DOHH2 (cell line): ENCODE data around the gene CREM.

Experiments used
- H3F3A ChIP-seq: fragments of 200-600 bp; sonication (generic), shearing (Covaris generic); 2 replicates; pipeline ENCODE4 v1.6.0; 2016; ENCODE audit warnings: antibody characterized with exemption, mild to moderate bottlenecking; ENCODE audit not compliant: control insufficient read depth, insufficient read depth
- H3K27ac ChIP-seq: fragments of 200-600 bp; sonication (generic); 2 replicates; pipeline ENCODE4 v1.5.1; 2014; ENCODE audit warnings: low read depth, mild to moderate bottlenecking, low read length, moderate library complexity
- H3K27me3 ChIP-seq: fragments of 200-600 bp; sonication (generic); 2 replicates; pipeline ENCODE4 v1.6.1; 2014; ENCODE audit warnings: mild to moderate bottlenecking, low read length, mixed read lengths; ENCODE audit not compliant: control insufficient read depth
- H3K36me3 ChIP-seq: fragments of 200-600 bp; sonication (generic); 2 replicates; pipeline ENCODE4 v1.6.1; 2014; ENCODE audit warnings: mild to moderate bottlenecking, low read length, moderate library complexity, mixed read lengths; ENCODE audit not compliant: control insufficient read depth
- H3K4me1 ChIP-seq: fragments of 200-600 bp; sonication (generic); 2 replicates; pipeline ENCODE4 v1.6.1; 2014; ENCODE audit warnings: mild to moderate bottlenecking, low read length, mixed read lengths; ENCODE audit not compliant: control insufficient read depth
- H3K4me2 ChIP-seq: fragments of 200-600 bp; sonication (generic); 2 replicates; pipeline ENCODE4 v1.6.0; 2014; ENCODE audit warnings: mild to moderate bottlenecking, low read length, moderate library complexity
- H3K4me3 ChIP-seq: fragments of 200-600 bp; sonication (generic); 2 replicates; pipeline ENCODE4 v1.5.1; 2014; ENCODE audit warnings: mild to moderate bottlenecking, low read length, mixed read lengths
- H3K79me2 ChIP-seq: fragments of 200-600 bp; sonication (generic); 2 replicates; pipeline ENCODE4 v1.6.1; 2014; ENCODE audit warnings: mild to moderate bottlenecking, low read length, mixed read lengths; ENCODE audit not compliant: control insufficient read depth
- H3K9me2 ChIP-seq: fragments of 200-600 bp; sonication (generic); replicated peaks from 2 replicates; pipeline ENCODE4 v1.6.1; 2014; ENCODE audit warnings: mild to moderate bottlenecking, low read length, mixed read lengths; ENCODE audit not compliant: control insufficient read depth
- H3K9me3 ChIP-seq: fragments of 200-600 bp; sonication (generic); 2 replicates; pipeline ENCODE4 v1.6.1; 2014; ENCODE audit warnings: antibody characterized with exemption, low read length, mixed read lengths; ENCODE audit not compliant: control insufficient read depth, insufficient read depth
- H4K20me1 ChIP-seq: fragments of 200-600 bp; sonication (generic); 2 replicates; pipeline ENCODE4 v1.6.0; 2014; ENCODE audit warnings: low read depth, mild to moderate bottlenecking, antibody characterized with exemption, low read length, moderate library complexity; ENCODE audit not compliant: control insufficient read depth, insufficient read depth
- EZH2phosphoT487 ChIP-seq: fragments of 200-600 bp; sonication (generic); IDR thresholded peaks from 2 replicates; pipeline ENCODE4 v1.6.1; 2017; ENCODE audit warnings: borderline replicate concordance, mild to moderate bottlenecking, antibody characterized with exemption, low read length, moderate library complexity, mixed read lengths
- TF ChIP-seq, protein P1 (sequence below): fragments of 200-600 bp; sonication (generic); IDR thresholded peaks from one replicate; pipeline ENCODE4 v1.5.1; 2014; ENCODE audit warnings: antibody characterized with exemption, mild to moderate bottlenecking, low read depth, low read length; ENCODE audit not compliant: poor library complexity, severe bottlenecking

The CREM gene

GRCh38 chr10:35213699-35214098 lies 87.1 kb downstream of the CREM start:
- Histone ChIP-seq H3K79me2 (no peaks in the 10 kb centered on the region), H3K4me3 (no peak overlapping the region), H3K4me2 (no peak overlapping the region), H3K27me3 (no peaks in the 10 kb centered on the region), H3K4me1 (peaks cover 4% of the 10 kb centered on the region; the same call in 1 of the 2 replicates), H3F3A (no peaks in the 10 kb centered on the region), H3K27ac (no peak overlapping the region), H3K9me2 (no peaks in the 10 kb centered on the region), H3K9me3 (no peaks in the 10 kb centered on the region), H3K36me3 (peaks cover 13% of the 10 kb centered on the region), H4K20me1 (no peaks in the 10 kb centered on the region)
- TF ChIP-seq, protein P1, sequence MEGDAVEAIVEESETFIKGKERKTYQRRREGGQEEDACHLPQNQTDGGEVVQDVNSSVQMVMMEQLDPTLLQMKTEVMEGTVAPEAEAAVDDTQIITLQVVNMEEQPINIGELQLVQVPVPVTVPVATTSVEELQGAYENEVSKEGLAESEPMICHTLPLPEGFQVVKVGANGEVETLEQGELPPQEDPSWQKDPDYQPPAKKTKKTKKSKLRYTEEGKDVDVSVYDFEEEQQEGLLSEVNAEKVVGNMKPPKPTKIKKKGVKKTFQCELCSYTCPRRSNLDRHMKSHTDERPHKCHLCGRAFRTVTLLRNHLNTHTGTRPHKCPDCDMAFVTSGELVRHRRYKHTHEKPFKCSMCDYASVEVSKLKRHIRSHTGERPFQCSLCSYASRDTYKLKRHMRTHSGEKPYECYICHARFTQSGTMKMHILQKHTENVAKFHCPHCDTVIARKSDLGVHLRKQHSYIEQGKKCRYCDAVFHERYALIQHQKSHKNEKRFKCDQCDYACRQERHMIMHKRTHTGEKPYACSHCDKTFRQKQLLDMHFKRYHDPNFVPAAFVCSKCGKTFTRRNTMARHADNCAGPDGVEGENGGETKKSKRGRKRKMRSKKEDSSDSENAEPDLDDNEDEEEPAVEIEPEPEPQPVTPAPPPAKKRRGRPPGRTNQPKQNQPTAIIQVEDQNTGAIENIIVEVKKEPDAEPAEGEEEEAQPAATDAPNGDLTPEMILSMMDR: no peak
- no peak for TF ChIP-seq EZH2phosphoT487

- Histone ChIP-seq H3K9me3 (no peaks in the 10 kb centered on the region), H3K4me2 (no peak overlapping the region), H3K27ac (no peak overlapping the region), H3K79me2 (no peaks in the 10 kb centered on the region), H3K4me3 (no peak overlapping the region), H3K36me3 (peaks cover 6% of the 10 kb centered on the region; the same call in 1 of the 2 replicates), H3K27me3 (no peaks in the 10 kb centered on the region), H3K4me1 (peaks cover 4% of the 10 kb centered on the region; the same call in 1 of the 2 replicates), H3K9me2 (no peaks in the 10 kb centered on the region), H4K20me1 (no peaks in the 10 kb centered on the region), H3F3A (no peaks in the 10 kb centered on the region)
- TF ChIP-seq, protein P1: no peak
- no peak for TF ChIP-seq EZH2phosphoT487
Measured at GRCh38 chr10:35214607-35215020, 88.0 kb downstream of the CREM start.

DNA sequence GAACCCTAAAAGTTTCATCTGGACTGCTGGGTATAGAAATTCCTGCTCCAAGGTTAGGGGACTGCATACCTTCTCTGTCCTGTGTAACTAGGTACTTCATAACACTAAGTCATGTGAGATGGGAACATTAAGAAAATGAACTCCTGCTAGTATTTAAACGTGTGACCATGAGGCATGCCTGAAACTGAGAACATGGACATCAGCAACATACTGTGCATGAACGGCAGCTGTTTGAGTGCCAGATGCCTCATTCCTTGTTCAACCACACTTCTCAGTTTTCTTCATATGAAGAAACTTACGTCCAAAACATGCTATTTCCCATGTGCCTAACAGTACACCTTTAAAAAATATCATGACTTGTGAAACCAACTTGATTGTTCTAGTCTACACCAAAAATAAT lies 88.5 kb downstream of the CREM start:
- Histone ChIP-seq H3K9me3 (no peaks in the 10 kb centered on the region), H3K27ac (no peak overlapping the region), H3K4me1 (peaks cover 4% of the 10 kb centered on the region; the same call in 1 of the 2 replicates), H3K36me3 (peaks cover 6% of the 10 kb centered on the region; the same call in 1 of the 2 replicates), H3K4me2 (no peak overlapping the region), H3K79me2 (no peaks in the 10 kb centered on the region), H3K27me3 (peaks cover 2% of the 10 kb centered on the region; the same call in 1 of the 2 replicates), H3K9me2 (no peaks in the 10 kb centered on the region), H3F3A (no peaks in the 10 kb centered on the region), H3K4me3 (no peak overlapping the region), H4K20me1 (no peaks in the 10 kb centered on the region)
- TF ChIP-seq, protein P1: no peak
- no peak for TF ChIP-seq EZH2phosphoT487
